HepG2 (cell line): ENCODE data around the gene BOD1L1. TPM values are rescaled to one million over a fixed set of nuclear protein-coding genes. Genes with fewer than 3 reads are reported as not detected.

ENCODE experiments used
- ATAC-seq: fragments of 200-7000 bp; cut with Tn5 transposase; 3 replicates; pipeline ENCODE4 v1.9.1; 2020; ENCODE audit warnings: mild to moderate bottlenecking, moderate library complexity
- BruUV-seq: library from RNA; stranded (reverse); fragments of 400-500 nt; replicated peaks from 2 replicates; lab custom pipeline; 2021; lab: Mats Ljungman, UMichigan
- CTCF ChIA-PET: fragments of 300-600 bp; formaldehyde crosslinking; extraction: SDS; loops from one replicate; lab custom pipeline; 2021; ENCODE audit warnings: low total read pairs, inconsistent platforms, low intra/inter-chr PET ratio; lab: Yijun Ruan, JAX
- POLR2A ChIA-PET: fragments of 350-600 bp; sonication (Branson Sonifier 250); formaldehyde crosslinking; loops from one replicate; lab custom pipeline; 2020; ENCODE audit warnings: antibody characterized with exemption, inconsistent platforms; lab: Yijun Ruan, JAX
- DNase-seq: peaks from one replicate; pipeline ENCODE4 v3.0.0-alpha.2; 2015; ENCODE audit warnings: low spot score
- FAIRE-seq: peaks from 3 replicates; lab custom pipeline; 2011; peaks lifted over from hg19 to GRCh38; lab: Jason Lieb, UNC
- H2AFZ ChIP-seq: one replicate; pipeline ENCODE4 v1.6.1; 2011; ENCODE audit warnings: low read length, inconsistent platforms
- H3K27ac ChIP-seq: fragments of 300-600 bp; 3 replicates; pipeline ENCODE4 v1.8.0; 2011; ENCODE audit warnings: mixed run types, mild to moderate bottlenecking, mixed read lengths, low read length, inconsistent platforms; ENCODE audit not compliant: insufficient read depth; ENCODE audit errors: extremely low read length
- H3K27me3 ChIP-seq, 2 experiments: fragments of 200-600 bp in 1 of 2; 2 replicates in 1 of 2; 3 replicates in 1 of 2; pipeline versions ENCODE4 v1.6.0 to v1.8.0; 2011; ENCODE audit warnings: low read length in 2 of 2, mild to moderate bottlenecking in 2 of 2, moderate library complexity in 2 of 2, inconsistent platforms in 1 of 2; ENCODE audit not compliant: insufficient read depth in 2 of 2, control insufficient read depth in 1 of 2
- H3K36me3 ChIP-seq, 2 experiments: fragments of 200-600 bp in 1 of 2; replicated peaks in 1 of 2; 2 replicates in 1 of 2; 3 replicates in 1 of 2; pipeline versions ENCODE4 v1.5.1 to v1.8.0; 2011; ENCODE audit warnings: low read length in 2 of 2, inconsistent platforms in 1 of 2; ENCODE audit not compliant: insufficient read depth in 2 of 2, control insufficient read depth in 1 of 2
- H3K4me1 ChIP-seq: 2 replicates; pipeline ENCODE4 v1.5.1; 2012; ENCODE audit warnings: low read length, inconsistent platforms; ENCODE audit not compliant: insufficient read depth
- H3K4me2 ChIP-seq: 2 replicates; pipeline ENCODE4 v1.6.0; 2011; ENCODE audit warnings: low read depth, low read length, inconsistent platforms
- H3K4me3 ChIP-seq, 3 experiments: fragments of 200-600 bp in 1 of 3; sonication (generic), shearing (Covaris generic) in 1 of 3; replicated peaks in 1 of 3; 2 replicates each; pipeline ENCODE4 v1.5.1; 2011 to 2016; ENCODE audit warnings: low read length in 3 of 3, inconsistent platforms in 2 of 3, low read depth in 2 of 3, mild to moderate bottlenecking in 2 of 3, control low read depth in 1 of 3, mixed read lengths in 1 of 3; ENCODE audit not compliant: insufficient read depth in 1 of 3
- H3K79me2 ChIP-seq: one replicate; pipeline ENCODE4 v1.6.1; 2011; ENCODE audit warnings: low read length, inconsistent platforms; ENCODE audit not compliant: insufficient read depth
- H3K9ac ChIP-seq: 2 replicates; pipeline ENCODE4 v1.6.0; 2011; ENCODE audit warnings: mild to moderate bottlenecking, low read depth, low read length, inconsistent platforms; ENCODE audit not compliant: insufficient read depth
- H3K9me3 ChIP-seq: 2 replicates; pipeline ENCODE4 v1.5.1; 2012; ENCODE audit warnings: mild to moderate bottlenecking, low read length
- H4K20me1 ChIP-seq: 2 replicates; pipeline ENCODE4 v1.6.0; 2011; ENCODE audit warnings: inconsistent platforms, mild to moderate bottlenecking, low read length, moderate library complexity; ENCODE audit not compliant: insufficient read depth
- ARNT ChIP-seq: fragments of 450-650 bp; IDR thresholded peaks from 2 replicates; pipeline ENCODE4 v1.6.1; 2017
- ARNT2 ChIP-seq: sonication (generic); formaldehyde crosslinking; IDR thresholded peaks from 2 replicates; pipeline ENCODE4 v1.8.0; 2022; ENCODE audit warnings: mild to moderate bottlenecking, low read depth, missing genetic modification reagents, moderate library complexity
- BCL3 ChIP-seq: sonication (generic); formaldehyde crosslinking; IDR thresholded peaks from 2 replicates; pipeline ENCODE4 v1.5.1; 2020; ENCODE audit warnings: mild to moderate bottlenecking, missing genetic modification reagents, moderate library complexity
- CERS6 ChIP-seq: sonication (generic); formaldehyde crosslinking; IDR thresholded peaks from 2 replicates; pipeline ENCODE4 v1.5.0; 2020; ENCODE audit warnings: missing genetic modification reagents
- DNMT3B ChIP-seq: conservative IDR thresholded peaks from 2 replicates; pipeline ENCODE4 v1.6.1; 2016; ENCODE audit warnings: missing biosample characterization, control low read depth
- DRAP1 ChIP-seq: IDR thresholded peaks from 2 replicates; pipeline ENCODE4 v1.6.1; 2016; ENCODE audit warnings: missing genetic modification reagents, missing compliant biosample characterization
- ELF1 ChIP-seq: sonication (generic); formaldehyde crosslinking; IDR thresholded peaks from 2 replicates; pipeline ENCODE4 v1.4.0; 2020; ENCODE audit warnings: missing genetic modification reagents
- HNRNPLL ChIP-seq: fragments of 200-400 bp; formaldehyde crosslinking; IDR thresholded peaks from 2 replicates; pipeline ENCODE4 v1.6.1; 2017; ENCODE audit warnings: mild to moderate bottlenecking, low read depth, low read length; ENCODE audit not compliant: poor library complexity, severe bottlenecking
- JUN ChIP-seq: sonication (generic); formaldehyde crosslinking; IDR thresholded peaks from 2 replicates; pipeline ENCODE4 v1.4.0; 2020; ENCODE audit warnings: mild to moderate bottlenecking, missing genetic modification reagents
- NFKBIZ ChIP-seq: IDR thresholded peaks from 2 replicates; pipeline ENCODE4 v1.6.1; 2018; ENCODE audit warnings: missing genetic modification reagents, missing compliant biosample characterization
- PTBP1 ChIP-seq: fragments of 200-400 bp; formaldehyde crosslinking; IDR thresholded peaks from 2 replicates; pipeline ENCODE4 v1.6.1; 2018; ENCODE audit warnings: low read length, low read depth; ENCODE audit not compliant: poor library complexity, severe bottlenecking
- SOX5 ChIP-seq: IDR thresholded peaks from 2 replicates; pipeline ENCODE4 v1.6.1; 2016; ENCODE audit warnings: borderline replicate concordance
- SRSF4 ChIP-seq: fragments of 200-400 bp; formaldehyde crosslinking; IDR thresholded peaks from one replicate; pipeline ENCODE4 v1.6.1; 2018; ENCODE audit warnings: mild to moderate bottlenecking, low read depth, low read length, moderate library complexity; ENCODE audit not compliant: poor library complexity, severe bottlenecking
- TRIM24 ChIP-seq: sonication (generic); formaldehyde crosslinking; IDR thresholded peaks from 2 replicates; pipeline ENCODE4 v1.8.0; 2022; ENCODE audit warnings: mild to moderate bottlenecking, missing genetic modification reagents
- ZNF343 ChIP-seq: sonication (generic); formaldehyde crosslinking; IDR thresholded peaks from 2 replicates; pipeline ENCODE4 v1.4.0; 2020; ENCODE audit warnings: mild to moderate bottlenecking, missing genetic modification reagents
- ZNF678 ChIP-seq: sonication (generic); formaldehyde crosslinking; IDR thresholded peaks from 2 replicates; pipeline ENCODE4 v1.4.0; 2020; ENCODE audit warnings: mild to moderate bottlenecking, missing genetic modification reagents
- ZZZ3 ChIP-seq: sonication (generic); formaldehyde crosslinking; IDR thresholded peaks from 2 replicates; pipeline ENCODE4 v1.4.0; 2020; ENCODE audit warnings: missing genetic modification reagents, mild to moderate bottlenecking, borderline replicate concordance
- WGBS: methylation state at CpG from one replicate; pipeline ENCODE4 v1.1.6; 2017; ENCODE audit warnings: low lambda C conversion rate; 5-methylcytosine and 5-hydroxymethylcytosine counted together
- in situ Hi-C: cut with HindIII; loops from 2 replicates; pipeline ENCODE4 v1.10.0; 2017; ENCODE audit warnings: low pct_unique_long_range_greater_than_20kb; ENCODE audit not compliant: extremely low pct_ligation_motif_present
- intact Hi-C: fragments of 100-400 bp; cut with micrococcal nuclease; formaldehyde crosslinking; loops from one replicate; pipeline ENCODE4 v1.10.0; 2022; ENCODE audit not compliant: unreplicated experiment
- polyA plus RNA-seq, 8 experiments: library from polyadenylated mRNA; depleted of rRNA in 3 of 8; stranded (reverse) in 7 of 8; unstranded in 1 of 8; fragments of >200 nt; fragmentation: Illumina TruSeq in 4 of 8; extraction: Trizol in 4 of 8; gene quantifications; 2 replicates each; pipeline versions ENCODE4 v1.2.1 to v1.2.3, GENCODE V29; 2011 to 2016; ENCODE audit warnings: low read depth in 4 of 8, missing spikeins in 1 of 8, mixed read lengths in 1 of 8; ENCODE audit not compliant: insufficient read depth in 1 of 8
- total RNA-seq, 5 experiments: library from RNA; depleted of rRNA; stranded (reverse); fragments of >200 nt; fragmentation: Illumina TruSeq; extraction: Trizol; gene quantifications; 2 replicates each; pipeline ENCODE4 v1.2.3, GENCODE V29; 2016; ENCODE audit warnings: low read depth in 1 of 5

BOD1L1 gene
- total and polyA plus RNA-seq, 2 of the 13 experiments (the other 11 are each of a cell fraction or from before 2014, with no cell fraction given) = 11.7 to 17.9 TPM

- no peak overlapping the region for H2AFZ ChIP-seq
- TF ChIP-seq HNRNPLL (peak; percentile 49), BCL3 (no peak)
- H3K79me2 ChIP-seq = no peaks in the 10 kb centered on the region
- H4K20me1 ChIP-seq = 0 out of 2 replicates have a peak, but pooled peaks cover 2% of the 10 kb centered on the region
- FAIRE-seq (no peak), DNase-seq (no peak), ATAC-seq (peak; percentile 71)
- H3K27me3 ChIP-seq = peaks cover 13 to 92% of the 10 kb centered on the region in 2 experiments; a peak in 4 of 5 replicates
- ChIA-PET POLR2A (no interaction called here), CTCF (no interaction called here)
- peak overlapping the region; percentile 61 for H3K4me2 ChIP-seq
- H3K9ac ChIP-seq = no peak overlapping the region
- no peaks in the 10 kb centered on the region for H3K36me3 ChIP-seq
- BruUV-seq = no TSS peak
- H3K27ac ChIP-seq = no peak overlapping the region
- H3K9me3 ChIP-seq = no peaks in the 10 kb centered on the region
- intact Hi-C loops = no loop called here
- peaks cover 38% of the 10 kb centered on the region for H3K4me1 ChIP-seq
- H3K4me3 ChIP-seq = no peak overlapping the region
- in situ Hi-C loops = no loop called here
- WGBS = 10% methylated on average over 24 of the region's 39 CpGs
Measured at GRCh38 chr4:13535708-13536361, 91.7 kb downstream of the BOD1L1 start.

- no peak overlapping the region for H3K9ac ChIP-seq
- H2AFZ ChIP-seq = no peak overlapping the region
- no TSS peak for BruUV-seq
- POLR2A ChIA-PET = no interaction called here
- WGBS = 27% methylated on average over 18 of the region's 18 CpGs
- DNase-seq (no peak), ATAC-seq (0 out of 3 replicates have a peak, but pooled peaks have one; percentile 9), FAIRE-seq (no peak)
- intact Hi-C loops = no loop called here
- H3K79me2 ChIP-seq = no peaks in the 10 kb centered on the region
- H3K4me2 ChIP-seq = no peak overlapping the region
- H3K4me1 ChIP-seq = peaks cover 35% of the 10 kb centered on the region
- CTCF ChIA-PET = no interaction called here
- peaks cover 13 to 92% of the 10 kb centered on the region in 2 experiments; a peak in 4 of 5 replicates for H3K27me3 ChIP-seq
- in situ Hi-C loops = no loop called here
- H3K36me3 ChIP-seq = no peaks in the 10 kb centered on the region
- no peak overlapping the region for H3K4me3 ChIP-seq
- 0 out of 2 replicates have a peak, but pooled peaks cover 2% of the 10 kb centered on the region for H4K20me1 ChIP-seq
- H3K9me3 ChIP-seq = no peaks in the 10 kb centered on the region
- no peak overlapping the region for H3K27ac ChIP-seq
- TF ChIP-seq SOX5 (CRISPR knock-in tag) (no peak), ELF1 (CRISPR knock-in tag) (no peak), ARNT2 (no peak), DRAP1 (CRISPR knock-in tag) (no peak), CERS6 (CRISPR knock-in tag) (no peak), JUN (CRISPR knock-in tag) (no peak), ZNF343 (CRISPR knock-in tag) (no peak), SRSF4 (no peak), ARNT (no peak), NFKBIZ (CRISPR knock-in tag) (no peak), DNMT3B (no peak), ZNF678 (CRISPR knock-in tag) (no peak), TRIM24 (CRISPR knock-in tag) (no peak), ZZZ3 (no peak), PTBP1 (no peak)
Measured at GRCh38 chr4:13535118-13535517, 92.4 kb downstream of the BOD1L1 start.
